Peyer's patch (tissue), 4 donors: Measurements from ENCODE around the gene LRRC46.

ENCODE experiments used
- CTCF ChIP-seq, 6 experiments: fragments of 450-650 bp in 4 of 6; fragments of 200-600 bp in 2 of 6; sonication (generic) in 1 of 6; IDR thresholded peaks; one replicate each; pipeline ENCODE4 v1.5.1; 2017 to 2019; ENCODE audit warnings: antibody characterized with exemption in 6 of 6, mild to moderate bottlenecking in 3 of 6, moderate library complexity in 1 of 6
- POLR2A ChIP-seq, 2 donors: fragments of 450-650 bp; IDR thresholded peaks; one replicate each; pipeline ENCODE4 v1.5.1; 2017; ENCODE audit warnings: antibody characterized with exemption in 2 of 2, mild to moderate bottlenecking in 2 of 2, moderate library complexity in 2 of 2

- TF ChIP-seq CTCF (IDR thresholded peaks at IDR 0.05): no peak
- TF ChIP-seq POLR2A (IDR thresholded peaks at IDR 0.05): peak in 1 of 2 donors; percentile 10
Measured at GRCh38 chr17:47862621-47863440, 31.4 kb downstream of the LRRC46 start.
